HG03039 (cell line): ENCODE data around the gene CCL17.
"Not testable (repeated sequence)": the region's sequence is repeated elsewhere in the genome, so short reads cannot be mapped to it uniquely, and the experiment has no call there.

Experiments used
- ATAC-seq: cut with Tn5 transposase; IDR thresholded peaks from one replicate; pipeline ENCODE4 v1.9.1; 2021; ENCODE audit warnings: mild to moderate bottlenecking, moderate library complexity; ENCODE audit not compliant: unreplicated experiment

The CCL17 gene

DNA sequence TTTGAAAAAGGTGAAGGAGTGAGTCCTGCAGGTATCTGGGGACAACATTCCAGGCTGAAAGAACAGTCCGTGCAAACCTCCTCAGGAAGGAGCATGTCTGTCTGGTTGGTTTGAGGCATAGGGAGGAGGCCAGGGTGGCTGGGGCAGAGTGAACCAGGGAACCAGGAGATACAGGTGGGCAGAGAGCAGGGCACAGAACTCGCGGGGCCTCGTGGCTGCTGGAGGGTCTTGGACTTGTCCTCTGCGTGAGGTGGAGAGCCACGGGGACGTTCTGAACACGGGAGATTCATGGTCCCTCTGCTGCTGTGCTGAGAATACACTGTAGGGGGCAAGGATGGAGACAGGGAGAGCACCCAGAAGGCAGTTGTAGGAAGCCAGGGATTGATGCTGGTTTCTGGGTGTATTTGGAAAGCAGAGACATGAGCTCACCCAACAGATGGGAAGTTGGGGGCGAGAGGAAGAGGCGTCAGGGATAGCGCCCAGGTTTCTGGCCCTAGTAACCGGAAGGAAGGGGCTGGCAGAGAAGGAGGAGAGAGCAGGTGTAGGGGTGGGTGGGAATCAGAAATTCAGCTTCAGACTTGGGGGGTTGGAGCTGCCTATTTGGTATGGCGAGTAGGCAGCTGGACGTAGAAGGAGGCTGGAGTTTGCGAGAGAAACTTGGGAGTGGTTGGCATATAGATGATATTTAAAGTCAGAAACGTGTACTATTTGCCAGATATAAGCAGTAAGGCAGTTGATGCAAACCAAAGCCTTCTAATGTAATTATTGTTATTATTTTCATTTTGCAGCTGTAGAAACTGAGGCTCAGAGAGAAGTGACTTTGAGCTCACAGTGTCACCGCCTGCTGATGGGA is at the start of gene CCL17:
TSS of gene CCL17 (plus strand) at position 803 of the 853 bp plus-strand sequence. CDS start 9,166 bp downstream, outside the sequence.
- ATAC-seq = no peak

DNA sequence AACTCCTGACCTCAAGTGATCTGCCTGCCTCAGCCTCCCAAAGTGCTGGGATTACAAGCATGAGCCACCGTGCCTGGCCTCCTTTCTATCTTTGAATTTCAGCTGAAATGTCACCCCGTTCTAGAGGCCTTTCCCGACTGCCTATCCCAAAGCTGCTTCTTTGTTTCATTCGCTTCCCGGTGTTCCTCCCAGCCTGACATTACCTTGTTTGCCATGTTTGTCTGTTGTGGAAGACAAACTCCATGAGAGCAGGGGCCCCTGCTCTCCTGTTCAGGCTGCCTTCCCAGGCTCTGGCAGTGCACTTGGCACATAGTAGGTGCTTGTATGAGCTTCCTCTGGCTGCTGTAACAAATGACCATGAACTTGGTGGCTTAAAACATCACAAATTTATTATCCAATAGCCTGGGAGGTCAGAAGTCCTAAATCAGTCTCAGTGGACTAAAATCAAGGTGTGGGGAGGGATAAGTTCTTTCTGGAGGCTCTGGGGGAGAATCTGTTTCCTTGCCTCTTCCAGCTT is 48.6 kb upstream of the CCL17 start:
- ATAC-seq = no peak

DNA sequence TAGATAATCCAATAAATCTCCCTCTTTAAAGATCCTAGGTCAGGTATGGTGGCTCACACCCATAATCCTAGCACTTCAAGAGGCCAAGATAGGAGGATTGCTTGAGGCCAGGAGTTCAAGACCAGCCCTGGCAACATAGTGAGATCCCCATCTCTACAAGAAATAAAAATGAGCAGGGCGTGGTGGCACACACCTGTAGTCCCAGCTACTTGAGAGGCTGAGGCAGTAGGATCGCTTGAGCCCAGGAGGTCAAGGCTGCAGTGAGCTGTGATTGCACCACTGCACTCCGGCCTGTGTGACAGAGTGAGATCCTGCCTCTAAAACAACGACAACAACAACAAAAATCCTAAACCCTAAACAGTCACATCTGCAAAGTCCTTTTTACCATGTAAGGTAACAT is 48.0 kb upstream of the CCL17 start:
- ATAC-seq = no peak

DNA sequence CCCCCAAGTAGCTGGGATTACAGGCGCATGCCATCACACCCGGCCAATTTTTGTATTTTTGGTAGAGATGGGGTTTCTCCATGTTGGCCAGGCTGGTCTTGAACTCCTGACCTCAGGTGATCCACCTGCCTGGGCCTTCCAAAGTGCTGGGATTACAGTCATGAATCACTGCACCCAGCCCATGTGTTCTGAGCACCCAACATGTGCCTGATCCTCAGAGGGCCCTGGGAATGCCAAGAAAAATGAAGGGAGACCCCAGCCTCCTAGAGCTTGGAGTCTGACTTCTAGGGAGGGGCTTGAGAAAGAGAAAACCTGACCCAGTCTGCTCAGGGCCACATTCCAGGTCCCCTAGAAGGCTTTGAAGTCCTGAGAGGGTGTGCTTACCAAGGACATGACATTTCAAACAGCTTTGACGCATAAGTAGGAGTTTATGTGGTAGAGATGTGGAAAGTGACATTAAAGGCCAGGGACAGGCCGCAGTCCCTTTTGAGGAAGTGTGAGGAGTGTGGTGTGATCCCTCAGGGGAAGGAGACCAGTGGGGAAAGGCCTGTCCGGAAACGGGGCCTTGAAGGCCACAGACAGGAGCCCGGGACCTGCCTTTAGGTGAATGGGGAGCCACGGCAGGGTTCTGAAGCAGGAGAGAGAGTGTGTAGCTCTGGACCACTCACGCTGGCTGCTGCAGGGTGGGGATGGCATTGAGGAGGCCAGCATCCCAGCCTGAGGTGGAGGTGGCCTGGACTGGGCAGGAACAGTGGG is 47.1 kb upstream of the CCL17 start:
- ATAC-seq = no peak

DNA sequence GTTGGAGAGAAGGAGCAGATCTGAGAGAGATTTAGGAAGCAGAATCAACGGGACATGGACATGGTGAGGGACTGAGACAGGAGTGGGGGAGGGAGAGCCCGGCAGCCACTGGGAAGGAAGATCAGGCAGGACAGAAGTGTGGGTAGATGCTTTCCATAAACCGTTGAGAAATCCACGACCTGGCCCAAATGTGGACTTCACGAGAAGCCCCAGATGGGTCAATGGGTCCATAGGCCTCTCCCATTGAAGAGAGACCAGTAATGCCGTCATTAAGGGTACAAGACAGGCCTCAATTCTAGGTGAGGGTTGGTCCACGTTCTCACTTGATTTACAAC is 46.5 kb upstream of the CCL17 start:
- ATAC-seq = no peak

DNA sequence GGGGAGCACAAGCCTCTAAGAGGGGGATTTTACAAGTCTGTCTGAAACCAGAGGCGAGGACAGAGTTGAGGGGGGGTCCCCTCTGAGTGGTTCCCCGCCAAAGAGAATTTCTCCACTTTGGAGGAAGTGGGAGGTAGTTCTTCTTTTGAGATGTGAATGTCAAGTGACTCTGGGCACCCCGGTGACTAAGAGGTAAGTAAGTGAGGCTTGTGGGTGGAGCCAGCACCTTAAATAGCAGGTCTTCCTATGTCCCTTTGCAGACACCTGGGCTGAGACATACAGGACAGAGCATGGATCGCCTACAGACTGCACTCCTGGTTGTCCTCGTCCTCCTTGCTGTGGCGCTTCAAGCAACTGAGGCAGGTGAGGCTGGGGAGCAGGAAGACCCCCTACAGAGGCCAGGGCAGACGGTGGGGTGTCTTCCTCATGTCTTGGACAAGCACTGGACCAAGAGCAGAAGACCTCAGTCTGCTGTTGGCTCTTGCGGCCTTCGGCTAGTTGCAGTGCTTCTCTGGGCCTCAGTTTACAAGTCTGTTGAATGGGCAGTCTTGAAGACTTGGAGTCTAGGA is 46.0 kb upstream of the CCL17 start, which contains the start of gene CCL22:
TSS of gene CCL22 (plus strand) at position 257 of the 569 bp plus-strand sequence. CDS start at position 291, 34 bp downstream.
- no peak for ATAC-seq

DNA sequence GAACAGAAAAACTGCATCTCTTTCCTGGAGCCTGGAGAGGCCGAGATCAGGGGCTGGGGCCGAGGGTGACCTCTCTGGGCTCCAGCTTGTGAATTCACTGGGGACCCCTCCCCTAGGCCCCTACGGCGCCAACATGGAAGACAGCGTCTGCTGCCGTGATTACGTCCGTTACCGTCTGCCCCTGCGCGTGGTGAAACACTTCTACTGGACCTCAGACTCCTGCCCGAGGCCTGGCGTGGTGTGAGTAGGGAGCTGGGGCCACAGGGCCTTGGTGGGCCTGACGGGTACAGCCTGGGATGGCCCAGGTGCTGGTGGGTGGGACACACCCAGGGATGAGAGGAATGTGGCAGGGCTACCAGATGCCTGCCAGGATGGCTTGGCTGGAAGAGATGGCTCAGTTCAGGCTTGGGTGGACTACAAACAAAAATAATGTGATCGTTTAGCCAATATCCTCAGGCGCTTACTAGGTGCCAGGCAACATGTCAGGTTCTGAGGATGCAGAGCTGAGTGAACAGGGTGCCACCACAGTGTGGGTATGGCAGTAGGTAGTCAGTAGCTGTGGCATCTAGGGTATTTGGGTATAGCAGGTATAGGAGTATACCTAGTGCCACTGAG is 44.1 kb upstream of the CCL17 start:
- no peak for ATAC-seq

DNA sequence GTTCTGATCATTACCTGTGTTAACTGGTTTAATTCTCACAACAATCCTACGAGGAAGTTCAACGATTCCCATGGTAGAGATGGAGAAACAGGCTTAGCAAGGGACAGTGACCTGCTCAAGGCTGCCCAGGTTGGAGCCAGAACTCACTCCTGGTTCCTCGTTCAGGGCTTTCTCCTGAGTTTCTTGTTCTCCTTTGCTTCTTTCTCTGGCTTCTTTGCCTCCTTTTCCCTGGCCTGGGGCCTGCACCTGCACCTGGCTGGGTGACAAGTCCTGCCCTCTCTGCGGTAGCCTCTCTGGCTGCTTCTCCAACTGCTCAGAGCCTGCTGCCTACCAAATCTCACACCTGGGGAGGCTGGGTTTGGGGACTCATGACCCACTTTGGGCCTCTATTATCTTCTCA is 43.2 kb upstream of the CCL17 start:
- no peak for ATAC-seq

DNA sequence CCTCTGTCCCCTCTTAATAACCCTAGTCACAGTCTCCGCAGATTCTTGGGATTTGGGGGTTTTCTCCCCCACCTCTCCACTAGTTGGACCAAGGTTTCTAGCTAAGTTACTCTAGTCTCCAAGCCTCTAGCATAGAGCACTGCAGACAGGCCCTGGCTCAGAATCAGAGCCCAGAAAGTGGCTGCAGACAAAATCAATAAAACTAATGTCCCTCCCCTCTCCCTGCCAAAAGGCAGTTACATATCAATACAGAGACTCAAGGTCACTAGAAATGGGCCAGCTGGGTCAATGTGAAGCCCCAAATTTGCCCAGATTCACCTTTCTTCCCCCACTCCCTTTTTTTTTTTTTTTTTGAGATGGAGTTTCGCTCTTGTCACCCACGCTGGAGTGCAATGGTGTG is 40.4 kb upstream of the CCL17 start:
- no peak for ATAC-seq

DNA sequence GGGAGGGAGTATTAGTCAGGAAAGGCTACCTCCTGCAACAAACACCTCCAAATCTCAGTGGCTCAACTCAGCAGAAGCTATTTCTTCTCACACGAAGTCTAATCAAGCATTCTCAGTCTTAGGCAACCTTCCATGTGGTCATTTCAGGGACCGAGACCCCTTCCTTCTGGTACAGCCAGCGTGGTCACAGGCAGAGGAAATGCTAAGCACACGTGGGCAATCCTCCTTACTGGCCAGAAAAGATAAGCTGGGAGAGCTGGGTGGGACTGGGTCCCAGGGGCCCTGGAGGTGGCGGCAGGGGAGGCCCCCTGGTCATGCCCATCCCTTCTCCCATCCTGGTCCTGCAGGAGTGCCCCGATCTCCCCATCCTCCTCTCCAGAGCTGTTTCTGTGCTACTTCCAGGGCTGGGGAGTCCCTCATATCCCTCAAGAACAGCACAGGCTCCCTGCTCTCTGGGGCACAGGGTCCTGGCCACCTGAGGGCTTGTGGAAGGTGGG is 38.0 kb upstream of the CCL17 start:
- ATAC-seq = no peak

DNA sequence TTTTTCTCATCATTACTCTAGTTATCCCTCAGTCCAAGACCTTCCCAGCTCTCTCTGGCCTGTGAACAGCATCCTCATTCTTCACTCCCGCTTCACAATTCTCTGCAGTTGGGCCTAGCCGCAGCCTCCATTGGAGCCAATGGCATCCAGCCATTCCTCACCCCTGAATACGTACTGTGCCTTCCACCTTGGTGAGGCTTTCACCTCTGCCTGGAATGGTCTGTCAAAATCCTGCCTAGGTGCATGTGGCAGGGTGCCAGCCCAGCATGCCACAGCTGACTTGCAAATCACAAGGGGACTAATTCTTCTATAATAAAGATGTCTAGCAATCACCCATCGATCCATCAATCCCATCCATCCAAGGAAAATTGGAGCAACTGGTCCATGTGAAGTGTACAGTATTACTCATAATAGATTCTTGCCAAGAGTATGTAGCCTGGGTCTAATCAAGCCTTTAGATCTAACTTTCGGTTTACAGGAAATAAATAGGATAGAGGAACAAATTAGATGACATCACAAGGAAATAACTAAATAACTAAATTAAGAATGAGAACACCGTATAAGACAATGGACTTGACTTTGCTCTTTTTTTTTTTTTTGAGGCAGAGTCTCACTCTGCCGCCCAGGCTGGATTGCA is 37.3 kb upstream of the CCL17 start:
- ATAC-seq = no peak

DNA sequence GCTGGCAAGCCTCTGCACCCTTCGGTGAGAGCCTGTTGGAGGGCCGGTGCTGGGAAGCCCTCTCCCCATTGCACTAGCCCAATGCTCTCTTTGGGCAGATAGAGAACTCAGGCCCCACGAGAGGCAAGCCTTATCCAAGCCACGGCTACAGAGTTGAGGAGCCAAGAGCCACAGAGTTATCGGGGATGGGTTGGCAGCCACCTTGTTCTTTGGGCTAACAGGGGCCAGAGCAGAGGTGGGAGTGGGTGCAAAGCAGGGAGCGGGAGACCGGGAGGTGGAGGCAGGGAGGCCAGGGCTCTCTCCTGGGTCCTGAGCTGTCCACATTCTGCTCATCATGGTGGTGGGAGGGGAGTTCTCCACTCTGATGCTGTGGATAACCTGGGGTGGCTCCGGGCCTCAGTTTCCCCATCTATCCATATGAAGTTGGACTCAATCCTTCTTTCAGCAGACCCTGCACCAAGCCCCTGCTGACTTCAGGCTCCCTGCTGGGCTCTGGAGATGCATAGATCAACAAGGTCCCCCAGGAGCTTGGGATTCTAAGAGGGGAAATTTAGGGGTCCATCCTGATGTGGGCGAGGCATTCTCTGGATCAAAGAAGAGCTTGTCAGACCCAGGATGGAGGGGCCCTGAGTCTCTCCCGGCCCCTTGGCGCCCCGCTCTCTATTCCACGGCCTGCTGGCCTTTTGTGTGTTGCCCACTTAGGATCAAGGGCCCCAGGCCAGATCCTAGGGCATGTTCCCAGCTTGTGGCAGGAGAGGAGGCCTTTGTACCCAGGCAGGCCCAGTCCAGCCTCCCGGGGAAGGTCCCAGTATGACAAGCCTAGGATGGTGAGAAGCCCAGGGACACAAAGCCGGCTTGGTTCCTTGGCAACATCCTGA is 32.8 kb upstream of the CCL17 start:
- no peak for ATAC-seq

DNA sequence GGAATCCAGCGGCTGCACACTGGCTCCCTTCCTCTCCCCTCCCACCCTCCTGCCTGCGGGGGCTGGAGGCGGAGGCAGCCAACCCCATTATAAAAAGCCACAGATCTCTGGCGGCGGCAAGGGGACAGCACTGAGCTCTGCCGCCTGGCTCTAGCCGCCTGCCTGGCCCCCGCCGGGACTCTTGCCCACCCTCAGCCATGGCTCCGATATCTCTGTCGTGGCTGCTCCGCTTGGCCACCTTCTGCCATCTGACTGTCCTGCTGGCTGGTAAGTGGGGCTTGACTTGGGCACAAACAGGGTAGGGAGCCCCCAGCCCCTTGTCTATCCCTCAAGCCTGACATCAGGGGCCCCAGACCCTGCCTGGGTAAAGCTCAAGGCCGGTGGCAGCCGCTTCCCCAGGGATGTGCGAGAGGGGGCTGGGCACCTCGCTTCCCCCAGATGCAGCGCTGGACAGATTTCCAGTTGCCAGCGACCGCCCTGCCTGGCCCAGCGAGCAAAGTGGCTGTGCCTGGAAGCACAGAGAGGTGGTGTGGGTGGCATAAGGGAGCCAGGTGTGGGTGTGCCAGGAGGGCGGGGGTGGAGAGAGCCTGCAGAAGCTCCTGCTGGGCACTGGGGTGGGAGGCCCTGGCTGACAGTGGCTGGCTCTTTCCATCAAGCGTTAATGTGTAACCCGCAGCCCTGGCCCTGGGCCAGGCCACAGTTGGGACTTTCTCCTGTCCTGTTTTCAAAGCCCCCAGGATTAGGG is 32.0 kb upstream of the CCL17 start, which contains the start of gene CX3CL1:
TSS of gene CX3CL1 (plus strand) at position 119 of the 745 bp plus-strand sequence. CDS start at position 198, 79 bp downstream.
- ATAC-seq = no peak

DNA sequence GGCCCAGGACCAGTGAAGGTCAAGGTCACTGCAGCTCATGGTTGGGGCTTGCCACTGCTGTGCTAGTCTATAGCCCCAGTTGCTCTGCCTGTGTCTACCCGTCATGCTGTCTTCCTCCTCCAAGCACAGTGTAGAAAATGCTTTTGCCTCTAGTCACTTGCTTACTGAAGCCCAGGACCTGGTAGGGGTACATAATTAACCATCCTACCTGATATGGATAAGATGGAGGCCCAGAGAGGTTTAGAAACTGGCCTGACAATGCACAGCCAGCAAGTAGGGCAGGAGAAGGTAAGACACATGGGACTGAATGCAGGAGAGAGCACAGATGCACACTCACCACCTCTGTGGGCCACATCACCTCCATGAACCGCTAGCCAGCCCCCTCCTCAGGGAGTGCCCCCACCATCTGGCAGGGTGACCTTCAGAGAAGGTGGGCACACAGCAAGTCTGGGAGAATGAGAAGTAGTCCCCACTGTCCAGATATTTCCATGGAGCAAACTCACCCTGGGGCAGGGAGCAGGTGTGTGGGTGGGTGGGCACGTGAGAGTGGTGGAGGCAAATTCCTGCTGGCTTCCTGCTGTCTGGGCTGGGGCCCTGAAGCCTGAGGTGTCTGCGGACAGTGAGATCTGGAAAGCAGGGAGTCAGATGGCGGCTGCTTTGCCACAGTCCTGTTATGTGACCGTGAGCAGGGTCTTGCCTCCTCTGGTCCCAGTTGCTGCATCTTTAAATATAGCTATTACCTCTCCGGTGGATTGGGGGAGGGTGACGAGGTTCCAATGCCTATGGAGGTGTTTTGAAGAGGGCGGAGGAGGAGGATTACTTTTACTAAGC is 31.2 kb upstream of the CCL17 start:
- ATAC-seq = no peak

DNA sequence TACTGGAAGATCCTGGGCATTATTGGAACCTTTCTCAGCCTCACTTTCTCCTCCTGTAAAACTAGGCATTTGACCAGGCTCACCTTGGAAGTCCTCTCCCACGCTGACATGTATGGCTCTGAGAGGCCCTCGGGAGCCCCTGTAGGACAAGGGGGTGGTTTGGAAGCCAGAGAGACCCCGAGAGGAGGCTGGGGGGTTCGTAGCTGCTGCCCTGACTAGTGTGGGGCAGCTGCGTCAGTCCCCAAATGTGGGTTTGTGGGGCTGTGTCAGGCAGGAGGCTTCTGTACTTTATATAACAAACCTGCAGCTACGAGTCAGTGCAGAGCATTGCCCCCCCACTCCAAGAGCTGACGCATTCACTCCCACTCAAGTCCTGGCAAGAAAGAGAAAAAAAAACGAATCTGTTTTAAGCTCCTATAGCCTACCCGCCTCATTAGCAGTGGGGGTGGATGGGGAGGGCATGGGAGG is 30.5 kb upstream of the CCL17 start:
- ATAC-seq = no peak

DNA sequence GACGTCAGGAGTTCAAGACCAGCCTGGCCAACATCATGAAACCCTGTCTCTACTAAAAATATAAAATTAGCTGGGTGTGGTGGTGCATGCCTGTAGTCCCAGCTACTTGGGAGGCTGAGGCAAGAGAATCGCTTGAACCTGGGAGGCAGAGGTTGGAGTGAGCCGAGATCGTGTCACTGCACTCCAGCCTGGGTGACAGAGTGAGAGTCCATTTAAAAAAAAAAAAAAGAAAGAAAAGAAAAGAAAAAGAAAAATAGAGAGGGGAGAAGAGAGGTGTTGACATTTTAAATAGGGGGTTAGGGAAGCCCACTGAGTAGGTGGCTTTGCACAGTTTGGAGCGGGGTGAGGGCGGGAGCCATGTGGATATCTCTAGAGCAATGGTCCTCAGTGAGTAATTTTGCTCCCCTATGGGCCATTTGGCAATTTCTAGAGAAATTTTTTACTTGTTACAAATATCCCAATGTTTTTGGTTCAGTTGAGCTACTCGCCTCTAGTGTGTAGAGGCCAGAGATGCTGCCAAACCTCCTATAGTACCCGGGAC is 29.6 kb upstream of the CCL17 start:
- not testable (repeated sequence) for ATAC-seq

DNA sequence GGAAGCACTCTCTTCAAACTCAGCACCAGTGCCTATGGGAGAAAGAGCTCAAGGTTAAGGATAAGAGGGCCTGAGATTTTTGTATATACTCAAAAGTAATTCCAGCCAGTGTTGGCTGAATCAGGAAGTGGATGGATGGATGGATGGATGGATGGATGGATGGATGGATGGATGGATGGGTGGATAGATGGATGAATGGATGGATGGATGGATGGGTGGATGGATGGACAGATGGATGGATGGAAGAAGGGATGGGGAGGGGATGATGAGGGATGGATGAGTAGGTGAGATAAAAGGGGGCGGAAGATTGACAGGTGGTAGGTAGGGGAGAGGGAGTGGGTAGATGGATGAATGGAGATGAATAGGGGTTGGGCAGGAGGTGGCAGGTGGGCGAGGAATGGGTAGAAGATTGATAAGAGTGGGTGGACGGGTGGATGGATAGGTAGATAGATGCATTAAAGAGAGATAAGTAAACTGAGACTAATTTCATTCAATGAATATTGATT is 28.2 kb upstream of the CCL17 start:
- ATAC-seq = no peak
